ENCODE data around the gene C1QTNF9.

- TF ChIP-seq CTCF (IDR thresholded peaks at IDR 0.05) (no peak), POLR2A (IDR thresholded peaks at IDR 0.05) (no peak)
Observed at GRCh38 chr13:24271601-24272451, 37.6 kb upstream of the C1QTNF9 start.

Data from lower leg skin (tissue), 3 donors.